ENCODE data around the gene RYR3. TPM values are rescaled to one million over a fixed set of nuclear protein-coding genes. Genes with fewer than 3 reads are reported as not detected.

Gene RYR3
- total RNA-seq, 2 experiments from 2014 or later: not detected

- Mint-ChIP-seq H3K36me3 (no peaks in the 10 kb centered on the region), H3K27ac (no peak overlapping the region), H3K4me3 (no peak overlapping the region), H3K4me1 (ENCODE audit: low read depth) (peaks cover 7% of the 10 kb centered on the region), H3K9me3 (no peaks in the 10 kb centered on the region), H3K27me3 (no peaks in the 10 kb centered on the region)
- intact Hi-C loops (cut with micrococcal nuclease): no loop called here
- POLR2A ChIA-PET: no interaction called here
- DNase-seq: no peak
- CTCF ChIA-PET: no interaction called here
Measured at GRCh38 chr15:33902043-33902442, 591.3 kb downstream of the RYR3 start.

DNA sequence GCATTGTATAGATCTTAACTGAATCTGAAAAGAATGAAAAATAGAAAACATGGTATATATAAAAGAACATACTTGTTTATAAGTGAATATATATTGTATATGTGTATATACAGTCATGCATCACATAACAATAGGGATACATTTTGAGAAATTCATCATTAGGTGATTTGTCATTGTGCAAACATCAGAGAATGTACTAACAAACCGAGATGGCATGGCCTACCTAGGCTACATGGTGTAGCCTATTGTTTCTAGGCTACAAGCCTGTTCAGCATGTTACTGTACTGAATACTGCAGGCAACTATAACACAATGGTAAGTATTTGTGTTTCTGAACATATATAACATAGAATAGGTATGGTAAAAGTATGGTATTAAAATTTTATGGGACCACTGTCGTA, 592.9 kb downstream of the RYR3 start:
- CTCF ChIA-PET: no interaction called here

DNA sequence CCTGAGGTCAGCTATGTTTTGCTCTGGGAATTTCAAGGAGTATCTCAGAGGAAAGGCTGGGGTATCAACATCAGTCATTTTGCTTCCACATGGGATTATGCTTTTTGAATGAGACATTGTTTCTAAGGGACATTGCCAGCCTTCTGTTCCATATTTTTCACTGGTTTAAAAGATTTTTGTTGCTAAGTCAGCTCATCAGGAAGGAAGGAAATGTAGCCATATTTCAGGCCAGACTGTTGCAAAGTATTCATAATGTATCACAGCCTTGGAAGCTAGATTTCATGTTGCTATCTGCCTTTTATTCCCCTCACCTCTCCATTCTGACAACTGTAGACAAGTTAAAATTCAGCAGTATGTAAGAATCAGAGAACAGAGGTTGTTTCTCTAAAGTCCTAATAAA, 596.6 kb downstream of the RYR3 start:
- H3K9me3 Mint-ChIP-seq: no peaks in the 10 kb centered on the region

More for the DNA sequence above, 592.9 kb downstream of the RYR3 start:
- no peaks in the 10 kb centered on the region for H3K9me3 Mint-ChIP-seq
- H3K4me1 Mint-ChIP-seq (ENCODE audit: low read depth): peaks cover 2% of the 10 kb centered on the region
- H3K27ac Mint-ChIP-seq: no peak overlapping the region
- H3K36me3 Mint-ChIP-seq: no peaks in the 10 kb centered on the region
- no peaks in the 10 kb centered on the region for H3K27me3 Mint-ChIP-seq
- POLR2A ChIA-PET: no interaction called here
- no peak for DNase-seq
- intact Hi-C loops (cut with micrococcal nuclease): no loop called here
- H3K4me3 Mint-ChIP-seq: no peak overlapping the region

DNA sequence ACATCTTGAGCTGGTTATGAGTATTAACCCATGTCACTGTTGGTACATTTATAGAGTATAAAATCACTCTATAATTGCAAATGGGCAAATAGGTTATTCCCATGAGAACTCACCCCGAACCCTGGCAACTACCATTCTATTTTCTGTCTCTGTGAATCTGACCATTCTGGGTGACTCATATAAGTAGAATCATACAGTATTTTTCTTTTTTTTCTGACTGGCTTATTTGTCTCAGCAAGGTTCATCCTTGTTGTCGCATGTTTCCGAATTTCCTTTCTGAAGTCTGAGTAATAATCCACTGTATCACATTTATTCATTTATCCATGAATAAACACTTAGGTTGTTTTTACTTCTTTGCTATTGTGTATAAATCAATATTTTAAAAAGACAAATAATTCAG, 597.6 kb downstream of the RYR3 start:
- Mint-ChIP-seq H3K36me3 (no peaks in the 10 kb centered on the region), H3K4me1 (ENCODE audit: low read depth) (peaks cover 2% of the 10 kb centered on the region), H3K4me3 (no peak overlapping the region), H3K27me3 (no peaks in the 10 kb centered on the region), H3K9me3 (no peaks in the 10 kb centered on the region), H3K27ac (no peak overlapping the region)
- intact Hi-C loops (cut with micrococcal nuclease): no loop called here
- DNase-seq: no peak
- POLR2A ChIA-PET: no interaction called here
- CTCF ChIA-PET: no interaction called here

More for the DNA sequence above, 596.6 kb downstream of the RYR3 start:
- Mint-ChIP-seq H3K4me3 (no peak overlapping the region), H3K4me1 (ENCODE audit: low read depth) (no peaks in the 10 kb centered on the region), H3K27me3 (no peaks in the 10 kb centered on the region), H3K36me3 (no peaks in the 10 kb centered on the region), H3K27ac (no peak overlapping the region)
- DNase-seq: no peak
- intact Hi-C loops (cut with micrococcal nuclease): no loop called here
- ChIA-PET CTCF (interaction anchor here (0.7 kb wide), 1 partner anchor 212 kb away, joined by 3 read pairs; no protein-coding TSS in a partner anchor), POLR2A (no interaction called here)

GRCh38 chr15:33910741-33911140, 600.0 kb downstream of the RYR3 start:
- Mint-ChIP-seq H3K27me3 (no peaks in the 10 kb centered on the region), H3K27ac (no peak overlapping the region), H3K4me1 (ENCODE audit: low read depth) (peaks cover 6% of the 10 kb centered on the region), H3K4me3 (no peak overlapping the region), H3K9me3 (no peaks in the 10 kb centered on the region), H3K36me3 (no peaks in the 10 kb centered on the region)
- DNase-seq: no peak
- ChIA-PET POLR2A (no interaction called here), CTCF (no interaction called here)
- intact Hi-C loops (cut with micrococcal nuclease): loop anchor here (10.0 kb wide), 1 partner anchor 46 kb away; no protein-coding TSS in a partner anchor

DNA sequence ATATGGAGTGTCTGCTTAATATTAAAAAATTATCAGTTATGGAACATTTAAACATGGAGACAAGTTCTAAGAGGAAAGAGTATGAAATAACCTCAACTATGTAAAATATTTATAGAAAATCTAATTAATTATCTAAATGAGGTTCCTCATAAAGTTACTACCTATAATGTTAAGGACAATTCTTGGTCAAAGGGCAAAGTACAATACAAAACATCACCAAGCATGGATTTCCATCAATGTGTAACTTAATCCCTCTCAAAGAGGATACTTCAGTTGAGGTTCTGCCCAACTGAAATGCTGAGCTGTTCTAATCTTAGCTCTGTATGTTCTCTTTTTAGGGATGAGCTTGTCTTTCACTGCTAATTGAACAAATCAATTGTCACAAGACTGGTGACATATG, 601.6 kb downstream of the RYR3 start:
- no peak for DNase-seq
- Mint-ChIP-seq H3K36me3 (peaks cover 1% of the 10 kb centered on the region), H3K27me3 (no peaks in the 10 kb centered on the region), H3K4me3 (no peak overlapping the region), H3K9me3 (no peaks in the 10 kb centered on the region), H3K27ac (no peak overlapping the region), H3K4me1 (ENCODE audit: low read depth) (peaks cover 8% of the 10 kb centered on the region)
- ChIA-PET POLR2A (no interaction called here), CTCF (no interaction called here)
- intact Hi-C loops (cut with micrococcal nuclease): loop anchor here (10.0 kb wide), 1 partner anchor 48 kb away; no protein-coding TSS in a partner anchor

GRCh38 chr15:33913459-33913858, 602.7 kb downstream of the RYR3 start:
- peaks cover 1% of the 10 kb centered on the region for H3K36me3 Mint-ChIP-seq
- intact Hi-C loops (cut with micrococcal nuclease): loop anchor here (10.0 kb wide), 1 partner anchor 49 kb away; no protein-coding TSS in a partner anchor
- H3K27ac Mint-ChIP-seq: no peak overlapping the region
- no peaks in the 10 kb centered on the region for H3K27me3 Mint-ChIP-seq
- H3K4me3 Mint-ChIP-seq: no peak overlapping the region
- ChIA-PET CTCF (no interaction called here), POLR2A (no interaction called here)
- H3K4me1 Mint-ChIP-seq (ENCODE audit: low read depth): peaks cover 8% of the 10 kb centered on the region
- no peaks in the 10 kb centered on the region for H3K9me3 Mint-ChIP-seq
- DNase-seq: no peak

Other genes starting within 250 kb of the RYR3 start
- gene FMN1, start 116.3 kb upstream of the RYR3 start, total RNA-seq: under 1 TPM in 1 of 2 experiments, not detected in 1; 0.05 TPM

All from activated CD4-positive, alpha-beta memory T cell treated with anti-CD3 and anti-CD28 coated beads for 36 hours (primary cell).